ENCODE results near the gene DMAC2. TPM values are rescaled to one million over a fixed set of nuclear protein-coding genes. Genes with fewer than 3 reads are reported as not detected.

DMAC2 gene
- total and polyA plus RNA-seq, 2 experiments from 2014 or later: 77.2 to 86.5 TPM

DNA sequence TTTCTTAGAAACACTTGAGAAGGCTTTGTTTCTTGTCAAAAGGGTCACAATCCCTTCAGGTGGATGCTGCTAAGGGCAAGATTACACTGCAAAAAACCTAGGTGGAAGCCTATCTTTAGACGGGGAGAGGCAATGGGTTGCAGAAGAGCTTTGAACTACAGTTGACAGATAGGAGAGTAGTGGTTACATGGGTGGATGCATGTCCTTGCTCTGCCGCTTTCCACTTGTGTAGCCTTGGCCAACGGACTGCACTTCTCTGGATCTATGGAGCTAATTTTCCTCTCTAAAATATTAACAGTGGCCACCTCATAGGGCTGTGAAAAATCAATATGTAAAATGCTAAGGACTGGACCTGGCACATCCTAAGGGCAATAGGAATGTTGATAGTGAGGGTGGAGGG lies 41.1 kb downstream of the DMAC2 start:
- Mint-ChIP-seq H3K4me3 (peak overlapping the region; percentile 98), H3K9me3 (no peaks in the 10 kb centered on the region), H3K27me3 (ENCODE audit: insufficient read depth, low read depth, poor library complexity) (peaks cover 6% of the 10 kb centered on the region), H3K27ac (0 out of 2 replicates have a peak overlapping the region, but pooled peaks have one; percentile 100), H3K36me3 (ENCODE audit: low read depth) (peaks cover 9% of the 10 kb centered on the region), H3K4me1 (peaks cover 19% of the 10 kb centered on the region)
- DNase-seq (ENCODE audit: low spot score) (no peak), ATAC-seq (no peak)
- no peaks in the 10 kb centered on the region for H3K9me2 ChIP-seq (ENCODE audit: insufficient read depth)
- H3K27ac ChIP-seq (ENCODE audit: low read depth): no peak overlapping the region
- peaks cover 35% of the 10 kb centered on the region for H3K79me2 ChIP-seq (replicated peaks; ENCODE audit: insufficient read depth)
- H3K36me3 ChIP-seq (ENCODE audit: insufficient read depth): no peaks in the 10 kb centered on the region
- peak overlapping the region; percentile 83 for H3K4me2 ChIP-seq
- no peak overlapping the region for H2AFZ ChIP-seq
- H3F3A ChIP-seq (replicated peaks; ENCODE audit: low read depth): no peaks in the 10 kb centered on the region
- H3K4me1 ChIP-seq (ENCODE audit: insufficient read depth): peaks cover 12% of the 10 kb centered on the region; the same call in 1 of the 2 replicates
- peaks cover 3% of the 10 kb centered on the region for H4K20me1 ChIP-seq (replicated peaks; ENCODE audit: insufficient read depth)
- H3K4me3 ChIP-seq: peak overlapping the region; percentile 80
- no peaks in the 10 kb centered on the region for H3K27me3 ChIP-seq (ENCODE audit: insufficient read depth)
- TF ChIP-seq, protein P1, sequence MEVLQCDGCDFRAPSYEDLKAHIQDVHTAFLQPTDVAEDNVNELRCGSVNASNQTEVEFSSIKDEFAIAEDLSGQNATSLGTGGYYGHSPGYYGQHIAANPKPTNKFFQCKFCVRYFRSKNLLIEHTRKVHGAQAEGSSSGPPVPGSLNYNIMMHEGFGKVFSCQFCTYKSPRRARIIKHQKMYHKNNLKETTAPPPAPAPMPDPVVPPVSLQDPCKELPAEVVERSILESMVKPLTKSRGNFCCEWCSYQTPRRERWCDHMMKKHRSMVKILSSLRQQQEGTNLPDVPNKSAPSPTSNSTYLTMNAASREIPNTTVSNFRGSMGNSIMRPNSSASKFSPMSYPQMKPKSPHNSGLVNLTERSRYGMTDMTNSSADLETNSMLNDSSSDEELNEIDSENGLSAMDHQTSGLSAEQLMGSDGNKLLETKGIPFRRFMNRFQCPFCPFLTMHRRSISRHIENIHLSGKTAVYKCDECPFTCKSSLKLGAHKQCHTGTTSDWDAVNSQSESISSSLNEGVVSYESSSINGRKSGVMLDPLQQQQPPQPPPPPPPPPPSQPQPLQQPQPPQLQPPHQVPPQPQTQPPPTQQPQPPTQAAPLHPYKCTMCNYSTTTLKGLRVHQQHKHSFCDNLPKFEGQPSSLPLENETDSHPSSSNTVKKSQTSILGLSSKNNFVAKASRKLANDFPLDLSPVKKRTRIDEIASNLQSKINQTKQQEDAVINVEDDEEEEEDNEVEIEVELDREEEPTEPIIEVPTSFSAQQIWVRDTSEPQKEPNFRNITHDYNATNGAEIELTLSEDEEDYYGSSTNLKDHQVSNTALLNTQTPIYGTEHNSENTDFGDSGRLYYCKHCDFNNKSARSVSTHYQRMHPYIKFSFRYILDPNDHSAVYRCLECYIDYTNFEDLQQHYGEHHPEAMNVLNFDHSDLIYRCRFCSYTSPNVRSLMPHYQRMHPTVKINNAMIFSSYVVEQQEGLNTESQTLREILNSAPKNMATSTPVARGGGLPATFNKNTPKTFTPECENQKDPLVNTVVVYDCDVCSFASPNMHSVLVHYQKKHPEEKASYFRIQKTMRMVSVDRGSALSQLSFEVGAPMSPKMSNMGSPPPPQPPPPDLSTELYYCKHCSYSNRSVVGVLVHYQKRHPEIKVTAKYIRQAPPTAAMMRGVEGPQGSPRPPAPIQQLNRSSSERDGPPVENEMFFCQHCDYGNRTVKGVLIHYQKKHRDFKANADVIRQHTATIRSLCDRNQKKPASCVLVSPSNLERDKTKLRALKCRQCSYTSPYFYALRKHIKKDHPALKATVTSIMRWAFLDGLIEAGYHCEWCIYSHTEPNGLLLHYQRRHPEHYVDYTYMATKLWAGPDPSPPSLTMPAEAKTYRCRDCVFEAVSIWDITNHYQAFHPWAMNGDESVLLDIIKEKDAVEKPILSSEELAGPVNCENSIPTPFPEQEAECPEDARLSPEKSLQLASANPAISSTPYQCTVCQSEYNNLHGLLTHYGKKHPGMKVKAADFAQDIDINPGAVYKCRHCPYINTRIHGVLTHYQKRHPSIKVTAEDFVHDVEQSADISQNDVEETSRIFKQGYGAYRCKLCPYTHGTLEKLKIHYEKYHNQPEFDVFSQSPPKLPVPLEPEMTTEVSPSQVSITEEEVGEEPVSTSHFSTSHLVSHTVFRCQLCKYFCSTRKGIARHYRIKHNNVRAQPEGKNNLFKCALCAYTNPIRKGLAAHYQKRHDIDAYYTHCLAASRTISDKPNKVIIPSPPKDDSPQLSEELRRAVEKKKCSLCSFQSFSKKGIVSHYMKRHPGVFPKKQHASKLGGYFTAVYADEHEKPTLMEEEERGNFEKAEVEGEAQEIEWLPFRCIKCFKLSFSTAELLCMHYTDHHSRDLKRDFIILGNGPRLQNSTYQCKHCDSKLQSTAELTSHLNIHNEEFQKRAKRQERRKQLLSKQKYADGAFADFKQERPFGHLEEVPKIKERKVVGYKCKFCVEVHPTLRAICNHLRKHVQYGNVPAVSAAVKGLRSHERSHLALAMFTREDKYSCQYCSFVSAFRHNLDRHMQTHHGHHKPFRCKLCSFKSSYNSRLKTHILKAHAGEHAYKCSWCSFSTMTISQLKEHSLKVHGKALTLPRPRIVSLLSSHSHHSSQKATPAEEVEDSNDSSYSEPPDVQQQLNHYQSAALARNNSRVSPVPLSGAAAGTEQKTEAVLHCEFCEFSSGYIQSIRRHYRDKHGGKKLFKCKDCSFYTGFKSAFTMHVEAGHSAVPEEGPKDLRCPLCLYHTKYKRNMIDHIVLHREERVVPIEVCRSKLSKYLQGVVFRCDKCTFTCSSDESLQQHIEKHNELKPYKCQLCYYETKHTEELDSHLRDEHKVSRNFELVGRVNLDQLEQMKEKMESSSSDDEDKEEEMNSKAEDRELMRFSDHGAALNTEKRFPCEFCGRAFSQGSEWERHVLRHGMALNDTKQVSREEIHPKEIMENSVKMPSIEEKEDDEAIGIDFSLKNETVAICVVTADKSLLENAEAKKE (CRISPR knock-in tag; IDR thresholded peaks at IDR 0.05): no peak
- TF ChIP-seq ZNF331 (CRISPR knock-in tag; IDR thresholded peaks at IDR 0.05; ENCODE audit: low read depth) (no peak), JUNB (IDR thresholded peaks at IDR 0.05; ENCODE audit: unreplicated experiment) (no peak)
- TF ChIP-seq, protein P2, sequence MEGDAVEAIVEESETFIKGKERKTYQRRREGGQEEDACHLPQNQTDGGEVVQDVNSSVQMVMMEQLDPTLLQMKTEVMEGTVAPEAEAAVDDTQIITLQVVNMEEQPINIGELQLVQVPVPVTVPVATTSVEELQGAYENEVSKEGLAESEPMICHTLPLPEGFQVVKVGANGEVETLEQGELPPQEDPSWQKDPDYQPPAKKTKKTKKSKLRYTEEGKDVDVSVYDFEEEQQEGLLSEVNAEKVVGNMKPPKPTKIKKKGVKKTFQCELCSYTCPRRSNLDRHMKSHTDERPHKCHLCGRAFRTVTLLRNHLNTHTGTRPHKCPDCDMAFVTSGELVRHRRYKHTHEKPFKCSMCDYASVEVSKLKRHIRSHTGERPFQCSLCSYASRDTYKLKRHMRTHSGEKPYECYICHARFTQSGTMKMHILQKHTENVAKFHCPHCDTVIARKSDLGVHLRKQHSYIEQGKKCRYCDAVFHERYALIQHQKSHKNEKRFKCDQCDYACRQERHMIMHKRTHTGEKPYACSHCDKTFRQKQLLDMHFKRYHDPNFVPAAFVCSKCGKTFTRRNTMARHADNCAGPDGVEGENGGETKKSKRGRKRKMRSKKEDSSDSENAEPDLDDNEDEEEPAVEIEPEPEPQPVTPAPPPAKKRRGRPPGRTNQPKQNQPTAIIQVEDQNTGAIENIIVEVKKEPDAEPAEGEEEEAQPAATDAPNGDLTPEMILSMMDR (conservative IDR thresholded peaks at IDR 0.05; ENCODE audit: low read depth in 2 of 2): no peak
